HG03565 (cell line): ENCODE measurements around the gene CSRP3.

Experiments
- ATAC-seq: cut with Tn5 transposase; IDR thresholded peaks from one replicate; pipeline ENCODE4 v1.9.1; 2021; ENCODE audit warnings: mild to moderate bottlenecking, moderate library complexity; ENCODE audit not compliant: unreplicated experiment

CSRP3 gene

DNA sequence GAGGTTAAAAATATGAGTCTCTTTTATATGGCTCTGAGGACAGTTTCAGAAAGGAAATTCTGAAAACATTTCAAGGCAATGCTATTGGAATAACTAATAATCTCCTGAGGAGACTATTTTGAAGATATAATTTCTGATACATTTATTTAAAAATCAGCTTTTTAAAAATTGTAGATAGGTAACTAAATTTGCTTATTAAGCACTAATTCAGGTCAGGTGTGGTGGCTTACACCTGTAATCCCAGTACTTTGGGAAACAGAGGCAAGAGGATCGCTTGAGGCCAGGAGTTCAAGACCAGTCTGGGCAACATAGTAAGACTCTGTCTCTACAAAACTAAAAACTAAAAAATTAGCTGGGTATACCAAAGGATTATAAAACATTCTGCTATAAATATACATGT is 67.8 kb downstream of the CSRP3 start:
- ATAC-seq: no peak
